ENCODE results near the gene STX1B.

Gene STX1B

GRCh38 chr16:30980023-30980371 lies 30.4 kb downstream of the STX1B start:
- no peak for DNase-seq

DNA sequence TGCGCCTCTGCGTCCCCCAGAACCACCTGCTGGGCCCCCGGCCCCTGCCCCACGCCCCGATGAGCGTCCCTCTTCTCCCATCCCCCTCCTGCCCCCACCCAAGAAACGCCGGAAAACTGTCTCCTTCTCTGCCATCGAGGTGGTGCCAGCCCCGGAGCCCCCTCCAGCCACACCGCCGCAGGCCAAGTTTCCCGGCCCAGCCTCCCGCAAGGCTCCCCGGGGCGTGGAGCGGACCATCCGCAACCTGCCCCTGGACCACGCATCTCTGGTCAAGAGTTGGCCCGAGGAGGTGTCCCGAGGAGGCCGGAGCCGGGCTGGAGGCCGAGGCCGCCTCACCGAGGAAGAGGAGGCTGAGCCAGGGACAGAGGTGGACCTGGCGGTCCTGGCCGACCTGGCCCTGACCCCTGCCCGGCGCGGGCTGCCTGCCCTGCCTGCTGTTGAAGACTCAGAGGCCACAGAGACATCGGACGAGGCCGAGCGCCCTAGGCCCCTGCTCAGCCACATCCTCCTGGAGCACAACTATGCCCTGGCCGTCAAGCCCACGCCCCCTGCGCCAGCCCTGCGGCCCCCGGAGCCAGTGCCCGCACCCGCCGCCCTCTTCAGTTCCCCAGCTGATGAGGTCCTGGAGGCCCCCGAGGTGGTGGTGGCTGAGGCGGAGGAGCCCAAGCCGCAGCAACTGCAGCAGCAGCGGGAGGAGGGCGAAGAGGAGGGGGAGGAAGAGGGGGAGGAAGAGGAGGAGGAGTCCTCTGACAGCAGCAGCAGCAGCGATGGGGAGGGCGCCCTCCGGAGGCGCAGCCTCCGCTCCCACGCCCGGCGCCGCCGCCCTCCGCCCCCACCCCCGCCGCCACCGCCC lies 31.0 kb downstream of the STX1B start:
- no peak for DNase-seq

GRCh38 chr16:30977502-30977901 lies 32.9 kb downstream of the STX1B start:
- no peak for DNase-seq

- no peak for DNase-seq
Observed at GRCh38 chr16:30976486-30976885, 34.0 kb downstream of the STX1B start.

- DNase-seq, result no peak
Observed at GRCh38 chr16:30974348-30974747, 36.1 kb downstream of the STX1B start.

GRCh38 chr16:30972872-30973271 lies 37.6 kb downstream of the STX1B start:
- no peak for DNase-seq

DNA sequence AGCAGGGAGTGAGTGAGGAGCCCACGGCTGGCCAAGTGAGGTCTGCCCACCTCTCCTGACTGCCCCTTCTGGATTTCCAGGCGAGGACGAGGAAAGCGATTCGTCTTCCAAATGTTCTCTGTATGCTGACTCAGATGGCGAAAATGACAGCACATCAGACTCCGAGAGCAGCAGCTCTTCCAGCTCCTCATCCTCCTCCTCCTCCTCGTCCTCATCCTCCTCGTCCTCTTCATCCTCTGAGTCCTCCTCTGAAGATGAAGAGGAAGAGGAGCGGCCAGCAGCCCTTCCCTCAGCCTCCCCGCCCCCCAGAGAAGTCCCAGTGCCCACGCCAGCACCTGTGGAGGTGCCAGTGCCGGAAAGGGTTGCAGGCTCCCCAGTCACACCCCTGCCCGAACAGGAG lies 39.1 kb downstream of the STX1B start:
- no peak for DNase-seq

DNA sequence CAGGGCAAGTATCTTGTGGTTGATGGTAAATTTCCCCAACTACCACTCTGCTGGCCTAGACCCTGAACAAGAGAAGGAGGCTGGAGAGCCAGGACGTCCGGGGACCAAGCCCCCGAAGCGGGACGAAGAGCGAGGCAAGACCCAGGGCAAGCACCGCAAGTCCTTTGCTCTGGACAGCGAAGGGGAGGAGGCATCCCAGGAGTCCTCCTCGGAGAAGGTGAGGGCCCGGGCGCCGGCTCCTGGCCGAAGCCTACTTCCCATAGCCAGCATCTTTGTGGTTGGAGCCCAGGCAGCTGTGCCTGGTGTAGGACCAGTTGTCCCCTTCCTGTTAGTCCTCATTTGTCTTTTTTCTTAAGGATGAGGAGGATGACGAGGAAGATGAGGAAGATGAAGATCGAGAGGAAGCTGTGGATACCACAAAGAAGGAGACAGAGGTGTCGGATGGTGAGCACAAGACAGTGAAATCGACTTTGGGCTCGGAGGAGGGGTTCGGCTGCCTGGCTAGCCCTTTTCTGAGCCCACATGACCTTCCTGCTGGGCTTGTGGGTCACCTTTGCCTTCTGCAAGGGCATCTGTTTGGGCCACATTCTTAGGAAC lies 41.1 kb downstream of the STX1B start:
- DNase-seq, result no peak

DNA sequence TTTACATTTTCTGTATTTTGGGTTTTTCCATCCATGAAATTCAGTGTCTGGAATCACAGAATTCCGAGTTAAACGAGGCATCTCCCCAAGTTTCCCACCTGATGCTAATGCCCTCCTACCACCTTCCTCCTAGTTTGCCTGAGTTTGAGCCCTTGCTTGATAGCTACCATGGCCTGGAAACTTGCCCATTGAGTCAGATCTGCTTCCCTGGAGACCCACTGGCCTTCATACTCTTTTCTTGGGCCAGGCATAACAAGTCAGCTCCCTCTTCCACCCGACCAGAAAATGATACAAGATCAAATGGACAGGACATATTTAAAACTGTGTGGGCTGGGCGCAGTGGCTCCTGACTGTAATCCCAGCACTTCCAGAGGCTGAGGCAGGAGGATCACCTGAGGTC lies 42.6 kb downstream of the STX1B start:
- no peak for DNase-seq

DNA sequence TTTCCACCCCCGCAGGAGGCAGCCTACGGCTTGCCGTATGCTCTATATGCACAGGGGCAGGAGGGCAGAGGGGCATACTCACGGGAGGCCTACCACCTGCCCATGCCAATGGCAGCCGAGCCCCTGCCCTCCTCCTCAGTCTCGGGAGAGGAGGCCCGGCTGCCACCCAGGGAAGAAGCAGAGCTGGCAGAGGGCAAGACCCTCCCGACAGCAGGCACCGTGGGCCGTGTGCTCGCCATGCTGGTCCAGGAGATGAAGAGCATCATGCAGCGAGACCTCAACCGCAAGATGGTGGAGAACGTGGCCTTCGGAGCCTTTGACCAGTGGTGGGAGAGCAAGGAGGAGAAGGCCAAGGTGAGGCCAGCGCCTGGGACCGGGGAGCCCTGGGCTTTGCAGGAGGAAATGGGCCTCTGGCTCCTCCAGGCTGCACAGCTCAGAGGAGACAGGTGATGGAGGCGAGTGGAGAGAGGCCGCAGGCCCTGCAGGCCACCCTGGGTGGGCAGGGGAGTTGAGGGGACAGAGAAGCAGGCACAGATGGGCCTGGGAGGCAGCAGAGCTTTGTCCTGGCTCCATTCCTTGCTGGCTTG lies 44.3 kb downstream of the STX1B start:
- DNase-seq, result no peak

DNA sequence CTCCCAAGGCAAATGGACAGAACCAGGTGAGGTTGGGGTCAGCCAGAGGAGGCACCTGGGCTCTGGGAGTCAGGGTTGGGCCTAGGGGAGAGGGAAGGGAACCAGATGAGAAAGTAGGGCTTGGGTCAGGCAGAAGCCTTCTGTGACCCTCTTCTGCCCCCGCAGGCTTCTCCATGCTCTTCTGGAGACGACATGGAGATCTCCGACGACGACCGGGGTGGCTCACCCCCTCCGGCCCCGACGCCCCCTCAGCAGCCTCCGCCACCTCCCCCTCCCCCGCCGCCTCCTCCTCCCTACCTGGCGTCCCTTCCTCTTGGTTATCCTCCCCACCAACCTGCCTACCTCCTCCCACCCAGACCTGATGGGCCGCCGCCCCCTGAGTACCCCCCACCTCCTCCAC lies 45.0 kb downstream of the STX1B start:
- DNase-seq, result no peak

DNA sequence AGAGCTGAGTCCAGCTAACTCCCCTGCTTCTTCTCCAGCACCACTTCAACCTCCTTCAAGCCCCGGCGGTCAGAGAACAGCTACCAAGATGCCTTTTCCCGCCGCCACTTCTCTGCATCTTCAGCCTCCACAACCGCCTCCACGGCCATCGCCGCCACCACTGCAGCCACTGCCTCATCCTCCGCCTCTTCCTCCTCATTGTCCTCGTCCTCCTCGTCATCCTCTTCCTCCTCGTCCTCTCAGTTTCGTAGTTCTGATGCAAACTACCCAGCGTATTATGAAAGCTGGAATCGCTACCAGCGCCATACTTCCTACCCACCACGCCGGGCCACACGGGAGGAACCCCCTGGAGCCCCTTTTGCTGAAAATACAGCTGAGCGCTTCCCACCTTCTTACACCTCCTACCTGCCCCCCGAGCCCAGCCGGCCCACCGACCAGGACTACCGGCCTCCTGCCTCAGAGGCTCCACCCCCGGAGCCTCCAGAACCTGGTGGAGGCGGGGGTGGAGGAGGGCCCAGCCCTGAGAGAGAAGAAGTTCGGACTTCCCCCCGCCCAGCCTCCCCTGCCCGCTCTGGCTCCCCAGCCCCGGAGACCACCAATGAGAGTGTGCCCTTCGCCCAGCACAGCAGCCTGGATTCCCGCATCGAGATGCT lies 45.7 kb downstream of the STX1B start:
- no peak for DNase-seq

- DNase-seq, result no peak
Observed at GRCh38 chr16:30963925-30964511, 46.4 kb downstream of the STX1B start.

DNA sequence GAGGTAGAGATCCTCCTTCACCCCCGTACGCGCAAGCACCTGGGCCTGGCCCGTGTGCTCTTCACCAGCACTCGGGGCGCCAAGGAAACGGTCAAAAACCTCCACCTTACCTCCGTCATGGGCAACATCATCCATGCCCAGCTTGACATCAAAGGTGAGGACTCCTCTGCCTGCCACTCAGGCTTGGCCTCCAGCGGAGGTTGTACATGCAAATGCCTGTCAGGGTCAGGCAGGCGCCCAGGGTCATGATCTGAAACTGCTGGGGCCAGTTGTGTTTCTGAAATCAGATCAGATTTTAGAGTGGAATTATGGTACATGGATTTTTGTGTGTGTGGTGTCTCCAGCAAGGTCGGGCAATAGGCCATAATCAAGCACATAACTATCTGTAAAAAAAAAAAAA lies 49.1 kb downstream of the STX1B start:
- DNase-seq, result no peak

DNA sequence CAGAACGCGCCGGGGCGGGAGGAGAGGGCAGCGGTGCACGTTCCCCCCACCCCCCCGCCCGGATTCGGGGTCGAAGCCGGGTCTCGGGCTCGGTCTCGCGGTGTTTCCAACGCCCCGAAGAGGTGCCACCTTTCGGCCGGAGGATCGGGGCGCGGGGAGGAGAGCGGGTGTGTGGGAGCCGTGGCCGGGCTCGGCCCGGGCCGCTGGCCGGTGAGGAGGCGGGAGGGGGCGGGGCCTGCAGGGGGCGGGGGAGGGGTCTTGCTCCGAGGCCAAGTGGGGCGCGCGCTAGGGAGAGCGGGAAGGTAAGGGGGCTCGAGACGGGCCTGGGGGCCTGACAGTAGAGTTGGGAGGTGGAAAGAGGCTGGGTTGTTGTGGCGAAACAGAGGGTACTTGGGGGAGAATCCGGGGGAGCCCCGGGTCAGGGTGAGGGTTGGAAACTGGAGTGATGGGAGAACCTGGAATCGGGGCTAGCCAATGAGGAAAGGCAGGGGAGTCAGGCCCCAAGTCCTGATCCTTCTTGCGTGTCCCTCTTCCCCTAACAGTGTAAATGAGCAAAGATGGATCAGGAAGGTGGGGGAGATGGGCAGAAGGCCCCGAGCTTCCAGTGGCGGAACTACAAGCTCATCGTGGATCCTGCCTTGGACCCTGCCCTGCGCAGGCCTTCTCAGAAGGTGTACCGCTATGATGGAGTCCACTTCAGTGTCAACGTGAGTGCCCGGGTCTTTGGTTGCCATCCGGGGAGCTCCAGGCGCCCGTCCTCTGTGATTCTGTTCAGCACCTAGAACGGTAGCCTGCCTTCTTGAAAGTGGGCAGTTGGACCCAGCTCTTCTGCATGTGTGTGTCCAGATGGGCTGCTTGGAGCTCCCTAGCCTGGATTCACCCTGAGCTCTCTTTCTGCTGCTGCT lies 52.0 kb downstream of the STX1B start:
- DNase-seq, result peak in 24 of 51 donors; percentile 25 to 76 (median 61)

- peak; percentile 72 to 98 (median 93) for DNase-seq
Observed at GRCh38 chr16:30957456-30958174, 52.8 kb downstream of the STX1B start, which contains the start of gene SETD1A. Gene SETD1A, plus strand, starts transcription at chr16:30957754. Its CDS starts 978 bp downstream, at chr16:30958732.

DNA sequence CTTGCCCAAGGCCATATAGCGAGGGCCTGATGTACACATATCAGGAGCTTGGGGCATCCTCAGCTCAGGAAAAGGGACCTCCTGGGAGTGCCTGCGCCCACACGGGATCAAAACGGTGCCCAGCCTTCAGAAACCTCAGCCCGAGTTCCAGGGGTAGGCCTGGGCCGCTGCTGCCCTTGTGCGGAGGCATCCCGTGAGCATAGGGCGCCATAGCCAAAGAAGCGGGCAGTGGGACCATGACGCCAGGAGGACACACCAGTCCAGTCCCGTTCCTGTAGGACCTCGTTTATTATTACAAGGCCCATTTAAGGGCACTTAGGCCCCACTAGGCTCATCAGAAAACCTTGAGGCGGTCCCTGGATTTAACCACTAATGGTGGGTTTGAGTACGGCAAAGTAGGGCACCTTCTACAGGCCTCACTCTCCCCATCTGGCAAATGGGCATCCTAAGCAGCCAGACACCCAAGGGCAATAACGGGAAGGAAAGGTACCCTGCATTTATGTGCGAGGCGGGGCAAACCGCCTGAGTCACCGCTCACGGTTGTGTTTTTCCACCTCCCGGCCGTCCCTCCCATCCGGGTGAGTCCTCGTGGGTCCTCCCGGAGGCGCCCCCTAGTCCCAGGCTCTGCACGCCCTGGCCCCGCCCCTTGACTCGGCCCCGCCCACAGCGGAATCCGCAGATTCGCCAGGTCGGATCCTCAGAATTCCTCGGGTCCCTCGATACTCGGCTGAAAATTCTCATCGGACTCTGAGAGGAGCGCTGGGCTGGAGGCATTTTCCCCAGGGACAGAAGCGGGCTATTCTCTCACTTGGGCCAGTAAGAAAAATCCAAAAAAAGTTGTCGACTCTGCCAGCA lies 53.6 kb downstream of the STX1B start:
- DNase-seq, result peak in 45 of 51 donors; percentile 24 to 92 (median 71)

DNA sequence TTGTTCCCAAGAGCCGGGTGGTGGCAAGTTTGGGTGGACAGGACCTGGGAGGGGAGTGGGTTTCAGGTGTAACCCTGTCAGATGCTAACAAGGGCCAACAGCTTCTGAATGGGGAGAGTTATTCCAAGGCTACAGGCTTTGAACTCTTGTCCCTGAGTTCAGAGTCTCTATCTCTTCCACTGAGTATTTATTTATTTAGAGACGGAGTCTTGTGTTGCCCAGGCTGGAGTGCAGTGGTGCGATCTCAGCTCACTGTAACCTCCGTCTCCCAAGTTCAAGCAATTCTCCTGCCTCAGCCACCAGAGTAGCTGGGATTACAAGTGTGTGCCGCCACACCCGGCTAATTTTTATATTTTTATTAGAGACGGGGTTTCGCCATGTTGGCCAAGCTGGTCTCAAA lies 55.4 kb downstream of the STX1B start:
- no peak for DNase-seq

GRCh38 chr16:30953511-30954124 lies 56.8 kb downstream of the STX1B start:
- DNase-seq, result peak in 38 of 51 donors; percentile 10 to 76 (median 36)
